ENCODE results near the gene RXYLT1.

Gene RXYLT1

DNA sequence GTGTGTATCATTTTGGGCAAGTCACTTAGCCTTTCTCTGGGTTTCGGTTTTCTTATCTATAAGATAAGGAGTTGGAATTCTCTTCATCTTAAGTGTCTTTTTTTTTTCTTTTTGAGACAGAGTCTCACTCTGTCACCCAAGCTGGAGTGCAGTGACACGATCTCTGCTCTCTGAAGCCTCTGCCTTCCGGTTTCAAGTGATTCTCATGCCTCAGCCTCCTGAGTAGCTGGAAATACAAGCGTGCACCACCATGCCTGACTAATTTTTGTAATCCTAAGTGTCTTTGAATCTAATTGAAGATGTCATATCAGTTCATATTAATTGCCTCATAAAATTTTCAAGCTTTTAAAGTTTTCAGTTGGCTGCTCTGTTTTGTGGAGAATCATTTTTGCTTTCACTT, 68.7 kb downstream of the RXYLT1 start:
- Histone ChIP-seq H3K27me3 (replicated peaks) (no peaks in the 10 kb centered on the region), H3K4me3 (ENCODE audit: low read depth, low read length) (no peak overlapping the region), H3K27ac (no peak overlapping the region), H3K36me3 (replicated peaks) (no peaks in the 10 kb centered on the region)
- TF ChIP-seq, protein P1, sequence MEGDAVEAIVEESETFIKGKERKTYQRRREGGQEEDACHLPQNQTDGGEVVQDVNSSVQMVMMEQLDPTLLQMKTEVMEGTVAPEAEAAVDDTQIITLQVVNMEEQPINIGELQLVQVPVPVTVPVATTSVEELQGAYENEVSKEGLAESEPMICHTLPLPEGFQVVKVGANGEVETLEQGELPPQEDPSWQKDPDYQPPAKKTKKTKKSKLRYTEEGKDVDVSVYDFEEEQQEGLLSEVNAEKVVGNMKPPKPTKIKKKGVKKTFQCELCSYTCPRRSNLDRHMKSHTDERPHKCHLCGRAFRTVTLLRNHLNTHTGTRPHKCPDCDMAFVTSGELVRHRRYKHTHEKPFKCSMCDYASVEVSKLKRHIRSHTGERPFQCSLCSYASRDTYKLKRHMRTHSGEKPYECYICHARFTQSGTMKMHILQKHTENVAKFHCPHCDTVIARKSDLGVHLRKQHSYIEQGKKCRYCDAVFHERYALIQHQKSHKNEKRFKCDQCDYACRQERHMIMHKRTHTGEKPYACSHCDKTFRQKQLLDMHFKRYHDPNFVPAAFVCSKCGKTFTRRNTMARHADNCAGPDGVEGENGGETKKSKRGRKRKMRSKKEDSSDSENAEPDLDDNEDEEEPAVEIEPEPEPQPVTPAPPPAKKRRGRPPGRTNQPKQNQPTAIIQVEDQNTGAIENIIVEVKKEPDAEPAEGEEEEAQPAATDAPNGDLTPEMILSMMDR (IDR thresholded peaks at IDR 0.05; ENCODE audit: low read depth, low read length, missing control alignments) = no peak
- no peak for DNase-seq
- in situ Hi-C loops (cut with HindIII; ENCODE audit: low pct_ligation_motif_present, low sequenced_read_pairs) = loop anchor here (25.0 kb wide), 1 partner anchor 389 kb away; no protein-coding TSS in a partner anchor

DNA sequence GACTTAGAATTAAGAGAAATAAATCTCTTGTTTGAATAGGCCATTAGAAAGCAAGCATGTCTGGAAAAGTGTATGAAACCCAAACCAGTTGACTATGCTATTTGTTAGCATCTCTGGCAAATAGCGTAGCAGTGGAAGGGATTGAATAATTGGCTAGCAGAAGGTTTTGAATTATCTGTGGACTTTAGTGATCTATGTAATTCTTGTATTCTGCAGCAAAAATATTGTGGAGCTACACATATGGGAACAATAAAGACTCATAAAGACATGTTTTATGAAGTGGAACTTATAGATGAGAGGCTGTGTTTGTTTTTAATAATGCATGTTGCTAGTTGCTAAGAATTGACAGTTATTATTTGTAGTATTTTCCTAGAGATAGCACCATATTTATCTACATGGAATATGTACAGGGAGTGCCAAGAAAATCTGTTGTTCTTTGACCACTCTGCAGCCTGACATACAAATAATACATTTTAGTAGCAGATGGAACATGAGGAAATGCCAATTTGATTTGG, 69.5 kb downstream of the RXYLT1 start:
- Histone ChIP-seq H3K27ac (no peak overlapping the region), H3K27me3 (replicated peaks) (no peaks in the 10 kb centered on the region), H3K4me3 (ENCODE audit: low read depth, low read length) (no peak overlapping the region), H3K36me3 (replicated peaks) (no peaks in the 10 kb centered on the region)
- in situ Hi-C loops (cut with HindIII; ENCODE audit: low pct_ligation_motif_present, low sequenced_read_pairs) = loop anchor here (25.0 kb wide), 1 partner anchor 388 kb away; no protein-coding TSS in a partner anchor
- TF ChIP-seq, protein P1 (IDR thresholded peaks at IDR 0.05; ENCODE audit: low read depth, low read length, missing control alignments) = no peak
- no peak for DNase-seq

DNA sequence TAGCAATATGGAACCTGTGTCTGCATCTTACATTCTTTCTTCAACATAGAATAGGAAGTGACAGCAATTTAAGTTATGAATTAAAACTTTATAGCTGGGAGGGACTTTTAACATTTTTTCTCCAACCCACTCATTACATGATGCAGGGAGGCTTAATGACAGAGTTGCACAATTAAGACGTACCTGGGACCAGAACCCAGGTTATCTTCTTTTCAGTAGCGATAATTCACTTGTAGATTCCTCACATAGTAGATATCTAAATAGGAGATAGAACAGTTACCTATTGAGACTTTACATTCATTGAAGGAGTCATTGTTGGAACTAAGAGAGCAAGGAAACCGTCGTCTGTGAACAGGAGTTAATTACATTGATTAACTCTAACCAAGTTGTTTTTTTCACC, 69.9 kb downstream of the RXYLT1 start:
- TF ChIP-seq, protein P1 (IDR thresholded peaks at IDR 0.05; ENCODE audit: low read depth, low read length, missing control alignments) = no peak
- H3K4me3 ChIP-seq (ENCODE audit: low read depth, low read length) = no peak overlapping the region
- no peak for DNase-seq
- in situ Hi-C loops (cut with HindIII; ENCODE audit: low pct_ligation_motif_present, low sequenced_read_pairs) = loop anchor here (25.0 kb wide), 1 partner anchor 388 kb away; no protein-coding TSS in a partner anchor
- H3K36me3 ChIP-seq (replicated peaks) = no peaks in the 10 kb centered on the region
- no peaks in the 10 kb centered on the region for H3K27me3 ChIP-seq (replicated peaks)
- no peak overlapping the region for H3K27ac ChIP-seq

DNA sequence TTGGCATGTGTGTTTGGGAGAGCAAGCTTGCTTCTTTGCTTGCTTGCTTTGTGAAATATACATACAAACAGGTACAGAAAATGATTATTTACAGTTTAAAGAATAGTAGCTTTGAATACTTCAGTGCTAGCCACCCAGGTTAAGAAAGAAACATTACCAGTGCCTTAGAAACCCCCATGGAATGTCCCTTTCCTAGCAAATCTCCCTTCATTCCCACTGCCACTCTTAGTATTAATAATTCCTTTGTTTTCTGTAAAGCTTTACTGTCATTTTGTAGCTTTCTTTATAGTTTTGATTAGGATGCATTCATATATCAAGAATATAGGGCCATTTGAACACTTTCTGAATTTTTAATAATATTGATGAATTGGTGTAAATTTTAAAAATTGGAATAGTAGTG, 74.3 kb downstream of the RXYLT1 start:
- Histone ChIP-seq H3K36me3 (replicated peaks) (no peaks in the 10 kb centered on the region), H3K4me3 (ENCODE audit: low read depth, low read length) (no peak overlapping the region), H3K27ac (no peak overlapping the region), H3K27me3 (replicated peaks) (no peaks in the 10 kb centered on the region)
- no peak for DNase-seq
- in situ Hi-C loops (cut with HindIII; ENCODE audit: low pct_ligation_motif_present, low sequenced_read_pairs) = no loop called here
- TF ChIP-seq, protein P1 (IDR thresholded peaks at IDR 0.05; ENCODE audit: low read depth, low read length, missing control alignments) = no peak

DNA sequence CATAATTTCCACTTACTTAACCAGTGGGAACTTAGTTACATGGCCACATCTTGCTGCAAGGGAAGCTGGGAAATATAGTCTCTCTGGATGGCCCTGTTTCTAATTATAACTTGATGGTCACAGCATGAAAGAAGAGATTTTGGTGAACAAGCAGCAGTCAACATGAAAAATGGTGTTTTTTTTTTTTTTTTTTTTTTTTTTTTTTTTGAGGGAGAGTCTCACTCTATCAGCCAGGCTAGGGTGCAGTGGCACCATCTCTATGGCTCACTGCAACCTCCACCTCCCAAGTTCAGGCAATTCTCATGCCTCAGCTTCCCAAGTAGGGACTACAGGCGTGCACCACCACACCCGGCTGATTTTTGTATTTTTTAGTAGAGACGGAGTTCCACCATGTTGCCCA, 75.6 kb downstream of the RXYLT1 start:
- Histone ChIP-seq H3K4me3 (ENCODE audit: low read depth, low read length) (no peak overlapping the region), H3K36me3 (replicated peaks) (no peaks in the 10 kb centered on the region), H3K27ac (no peak overlapping the region), H3K27me3 (replicated peaks) (no peaks in the 10 kb centered on the region)
- no peak for DNase-seq
- TF ChIP-seq, protein P1 (IDR thresholded peaks at IDR 0.05; ENCODE audit: low read depth, low read length, missing control alignments) = no peak
- in situ Hi-C loops (cut with HindIII; ENCODE audit: low pct_ligation_motif_present, low sequenced_read_pairs) = no loop called here

Data from brain microvascular endothelial cell (primary cell).